SK-N-DZ (cell line): Measurements from ENCODE around the gene DCLK1.
A peak's percentile ranks its signal among the peaks of the same experiment; 100 is the strongest.

Experiments used
- DNase-seq: peaks from one replicate; pipeline ENCODE4 v3.0.0-alpha.2; 2015; ENCODE audit warnings: low spot score

DCLK1 gene

DNA sequence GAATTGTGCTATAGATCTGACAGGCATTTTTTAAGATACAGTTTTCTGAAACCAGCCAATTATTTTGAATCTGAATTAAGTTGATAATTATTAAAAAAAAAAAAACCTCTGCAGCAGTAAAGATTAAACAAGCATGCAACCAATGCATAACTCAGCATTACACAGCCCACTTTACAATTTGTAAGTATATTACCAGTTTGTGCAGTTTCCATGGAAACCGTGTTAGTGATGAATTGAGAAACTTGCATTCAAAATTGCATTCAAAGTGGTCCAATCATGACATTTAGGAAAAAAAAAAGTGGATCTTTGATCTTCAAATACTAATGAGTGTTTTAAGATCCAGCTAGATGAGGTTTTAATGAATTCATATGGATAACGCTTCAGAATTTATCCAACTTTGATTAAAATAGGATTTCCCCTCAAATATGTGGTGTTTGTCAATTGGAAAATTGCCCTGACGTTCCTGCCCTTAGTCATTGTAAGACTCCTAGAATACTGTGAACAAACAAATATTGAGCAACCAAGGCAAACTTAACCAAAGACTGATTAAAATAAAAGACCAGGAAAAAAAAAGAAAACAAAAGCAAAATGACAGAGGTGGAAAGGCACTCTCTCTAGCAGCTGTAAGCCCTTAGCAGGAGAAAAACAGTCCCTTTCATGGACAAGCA, 339.9 kb downstream of the DCLK1 start:
- DNase-seq = no peak

DNA sequence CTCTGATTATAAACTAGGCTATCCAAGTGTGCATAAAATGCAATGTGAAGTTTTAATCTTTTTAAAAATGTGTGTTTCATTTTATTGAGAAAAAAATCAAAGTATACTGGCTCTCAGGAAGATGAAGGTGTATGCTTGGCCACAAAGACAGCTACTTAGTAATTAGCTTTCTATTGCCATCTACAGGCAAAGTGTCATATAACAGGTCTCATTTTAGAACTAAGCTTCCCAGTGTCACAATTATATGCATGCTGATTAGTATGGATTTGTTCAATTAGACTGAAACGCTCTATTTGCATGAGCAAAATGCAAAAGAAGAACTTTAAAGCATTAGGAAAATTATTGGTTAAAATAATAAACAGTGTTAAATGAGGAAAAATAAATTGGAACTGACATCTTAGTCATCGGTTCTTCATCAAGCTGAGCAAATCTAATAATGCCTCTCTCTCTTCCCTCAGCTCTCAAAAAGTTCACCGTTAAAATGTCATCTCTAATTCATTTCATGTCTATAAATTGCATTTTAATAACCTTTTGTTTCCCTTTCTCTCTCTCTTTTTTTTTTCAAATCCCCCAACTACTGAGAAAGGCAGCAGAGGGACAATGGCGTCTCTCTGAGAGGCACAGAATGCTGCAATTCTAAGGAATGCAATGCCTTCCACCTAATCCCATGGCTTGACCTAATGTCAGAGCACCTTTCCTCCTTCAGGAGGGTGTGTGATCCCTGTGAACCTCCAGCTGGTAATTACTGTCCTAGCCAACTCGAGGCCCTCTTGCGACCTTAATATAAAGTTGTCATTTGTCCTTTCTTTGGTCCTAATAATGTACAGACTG, 341.6 kb downstream of the DCLK1 start:
- DNase-seq = peak; percentile 96

DNA sequence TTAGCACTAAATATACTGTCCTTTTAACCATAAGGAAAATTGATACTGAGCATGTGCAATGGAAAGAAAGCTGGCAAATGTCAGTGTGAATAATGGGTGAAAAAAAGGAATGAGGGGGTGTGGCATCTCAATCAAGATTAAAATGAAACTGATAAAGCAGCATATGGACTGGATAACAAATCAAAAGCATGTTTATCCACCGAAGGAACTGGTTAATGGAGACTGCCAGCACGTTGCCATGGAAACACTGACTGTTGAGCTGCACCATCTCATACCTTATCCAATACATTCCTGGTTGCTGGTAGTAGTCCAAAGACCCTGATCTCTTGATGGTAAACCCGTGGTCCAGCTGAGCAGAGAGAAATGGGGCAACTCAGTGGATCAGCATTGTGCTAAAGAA, 343.2 kb downstream of the DCLK1 start:
- DNase-seq = peak; percentile 94

DNA sequence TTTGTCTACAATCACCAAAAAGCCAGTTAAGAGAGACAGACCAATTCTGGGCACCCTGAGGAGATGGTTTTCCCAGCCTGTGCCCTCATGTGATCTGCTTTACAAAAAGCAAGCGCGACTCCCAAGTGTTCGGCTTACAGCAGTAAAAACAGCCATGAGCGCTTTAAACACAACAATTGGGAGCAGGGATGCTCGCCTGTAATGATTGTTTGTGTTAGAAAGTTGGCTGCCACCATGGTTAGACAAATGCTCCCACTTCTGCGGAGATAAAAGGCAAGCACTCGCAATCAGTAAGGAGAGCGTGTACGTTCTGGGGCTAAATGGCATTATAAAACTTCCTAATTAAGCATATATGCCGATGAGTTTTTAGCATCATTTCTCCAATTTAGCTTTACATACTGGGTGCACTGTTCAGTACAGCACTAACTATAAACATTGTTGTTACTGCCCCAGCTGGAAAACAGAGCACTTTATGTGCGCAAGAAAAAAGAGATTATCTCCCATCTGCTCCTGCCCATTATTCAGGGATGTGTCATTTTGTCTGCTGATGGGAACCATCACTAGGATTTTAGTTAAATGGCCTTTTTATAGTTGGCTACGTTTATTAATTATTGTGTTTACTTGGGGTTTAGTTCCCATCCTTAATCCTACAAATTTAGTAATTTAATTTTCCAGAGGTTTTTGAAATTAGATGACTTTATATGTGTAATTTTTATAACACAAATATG, 345.4 kb downstream of the DCLK1 start:
- peak; percentile 61 for DNase-seq

DNA sequence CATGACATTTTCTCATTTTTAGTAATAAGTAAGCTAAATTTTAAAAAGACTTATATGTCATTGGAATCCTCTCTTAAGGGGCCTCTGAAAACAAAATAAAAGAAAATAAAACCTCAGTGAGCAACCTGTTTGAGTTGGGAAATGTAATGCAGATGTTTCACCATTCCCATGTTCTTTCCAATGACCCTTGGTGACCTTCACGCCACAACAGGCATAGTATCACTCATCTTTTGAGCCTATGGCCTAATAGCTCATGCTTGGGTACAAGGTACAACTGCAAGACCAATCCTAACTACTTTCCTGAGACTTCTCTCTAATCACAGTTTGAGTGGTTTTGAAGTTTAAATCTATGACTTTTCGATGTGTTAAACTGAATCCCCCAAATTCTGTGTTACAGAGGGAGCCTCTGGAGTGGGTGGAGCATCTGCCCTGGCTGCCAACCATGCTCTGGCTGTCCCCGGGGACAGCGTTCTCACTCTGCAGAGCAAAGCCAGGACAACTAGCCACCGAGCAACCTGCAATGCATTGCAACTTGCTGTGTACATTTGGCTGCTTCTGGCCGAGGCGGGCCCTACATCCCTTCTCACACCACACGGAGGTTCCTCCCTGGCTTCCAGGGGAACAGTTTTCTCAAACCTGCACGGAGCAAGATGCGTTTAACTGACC, 346.8 kb downstream of the DCLK1 start:
- no peak for DNase-seq

DNA sequence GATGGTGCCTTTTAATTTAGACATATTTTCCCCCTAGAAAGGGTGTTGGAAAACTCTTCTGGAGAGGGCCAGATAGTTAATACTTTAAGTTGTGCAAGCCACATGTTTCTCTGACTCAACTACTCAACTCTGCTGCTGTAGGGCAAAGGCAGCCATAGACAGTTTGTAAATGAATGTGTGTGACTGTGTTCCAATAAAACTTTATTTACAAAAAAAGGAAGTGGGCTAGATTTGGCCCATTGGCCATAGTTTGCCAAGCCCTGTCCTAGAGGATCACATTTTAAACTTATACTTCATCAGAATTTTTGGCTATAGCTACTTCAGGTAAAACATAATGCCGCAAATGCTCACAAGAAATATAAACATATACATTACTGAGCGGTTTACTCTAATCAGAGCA, 348.4 kb downstream of the DCLK1 start:
- no peak for DNase-seq

DNA sequence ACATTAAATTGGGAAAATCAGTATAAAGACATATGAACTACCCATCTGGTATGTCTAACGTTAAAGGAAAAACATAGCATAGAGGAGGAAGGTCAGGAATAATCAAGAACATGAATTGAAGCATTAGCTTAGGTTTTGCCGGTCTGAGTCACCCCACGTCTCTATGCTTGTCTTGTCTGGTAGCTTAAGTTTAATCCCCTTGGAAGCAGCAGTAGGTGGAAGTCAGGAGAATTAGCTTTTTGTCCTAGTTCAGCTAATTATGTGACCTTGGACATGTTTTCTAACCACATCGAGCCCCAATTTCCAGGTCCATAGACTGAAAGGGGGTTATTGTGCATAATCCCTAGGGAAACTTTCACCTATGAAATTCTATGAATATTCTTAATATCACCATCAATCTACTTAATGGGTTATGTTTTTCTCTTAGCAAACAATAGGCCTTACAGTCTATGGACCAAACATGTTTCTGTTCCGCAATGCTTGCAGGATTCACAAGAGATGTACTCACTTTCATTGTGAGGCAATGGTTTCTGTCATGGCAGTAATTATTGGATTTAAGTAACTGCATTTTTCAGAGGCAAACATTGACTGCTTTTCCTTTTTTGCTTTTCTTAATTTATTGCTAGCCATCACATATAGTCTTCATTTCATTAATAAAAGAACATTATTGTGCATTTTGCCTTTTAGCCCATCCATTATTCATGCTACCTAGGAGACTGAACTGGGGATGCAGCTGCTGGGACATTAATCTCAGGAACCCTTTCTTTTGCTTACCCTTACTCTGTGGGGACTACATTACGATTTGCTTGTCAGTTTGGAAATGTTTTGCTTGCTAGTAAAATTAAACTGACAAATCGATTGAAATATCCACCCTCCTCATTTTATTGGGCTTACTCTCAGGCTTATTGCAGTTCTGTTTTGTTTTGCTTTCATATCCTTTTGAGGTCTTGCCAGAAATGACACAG, 349.9 kb downstream of the DCLK1 start:
- no peak for DNase-seq

DNA sequence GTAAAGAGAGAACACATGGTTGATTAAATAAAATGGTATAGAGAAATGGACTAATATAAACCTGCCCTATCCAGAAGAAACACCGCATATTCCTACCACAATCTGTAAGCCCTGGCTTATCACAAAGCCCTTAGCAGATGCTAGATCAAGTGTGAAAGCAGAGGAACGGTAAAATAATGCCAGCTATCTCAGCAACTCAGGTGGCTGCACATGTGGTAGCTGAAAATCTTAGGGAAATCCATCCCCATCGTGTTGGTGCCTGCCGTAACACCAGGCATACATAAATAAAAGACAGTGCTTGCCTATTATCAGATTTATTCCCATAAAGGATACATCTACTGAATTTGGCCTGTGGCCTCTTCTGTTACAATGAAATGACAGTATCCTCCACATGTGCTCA, 350.6 kb downstream of the DCLK1 start:
- no peak for DNase-seq

DNA sequence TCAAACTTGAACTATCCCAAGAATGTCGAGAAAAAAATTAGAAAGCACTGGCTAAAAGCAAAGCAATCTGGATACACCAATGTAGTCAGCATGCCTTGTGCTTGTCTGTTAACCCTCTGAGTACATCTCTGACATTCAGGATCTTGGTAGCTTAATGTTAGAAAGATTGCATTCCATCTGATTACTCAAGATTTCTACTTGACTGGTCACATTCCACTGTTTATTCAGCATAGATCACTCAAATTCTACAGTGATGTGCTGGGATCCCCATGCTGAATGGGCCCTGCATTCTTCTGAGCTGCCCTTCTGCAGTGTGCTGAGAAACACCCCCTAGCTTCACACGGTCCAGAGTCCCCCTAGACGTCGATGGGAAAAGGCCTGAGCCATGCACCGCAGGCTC, 359.3 kb downstream of the DCLK1 start:
- DNase-seq = no peak

DNA sequence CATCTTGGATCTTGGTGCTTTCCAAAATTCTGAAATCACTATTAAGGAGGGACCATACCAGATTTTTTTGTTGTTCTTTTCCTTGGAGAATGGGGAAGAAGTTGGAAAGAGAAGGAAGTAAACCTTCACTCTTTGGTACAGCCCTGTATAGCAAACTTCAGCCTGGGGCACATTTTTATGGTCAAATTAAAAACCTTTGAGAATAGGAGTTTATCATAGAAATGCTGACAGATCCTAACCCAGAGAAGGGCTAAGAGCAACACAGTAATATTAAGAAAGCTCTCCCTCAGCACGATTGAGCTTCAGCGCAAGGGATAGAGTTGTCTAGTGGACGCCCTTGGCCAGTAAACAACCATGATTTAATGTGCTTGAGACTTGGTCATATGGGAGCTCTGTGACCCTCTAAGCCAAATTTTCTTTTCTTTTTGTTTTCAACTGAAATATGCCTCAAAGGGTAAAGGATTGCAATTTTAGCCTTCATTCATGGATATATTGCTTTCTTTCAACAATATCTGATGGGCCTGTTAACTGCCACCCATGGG, 360.4 kb downstream of the DCLK1 start:
- DNase-seq = no peak

DNA sequence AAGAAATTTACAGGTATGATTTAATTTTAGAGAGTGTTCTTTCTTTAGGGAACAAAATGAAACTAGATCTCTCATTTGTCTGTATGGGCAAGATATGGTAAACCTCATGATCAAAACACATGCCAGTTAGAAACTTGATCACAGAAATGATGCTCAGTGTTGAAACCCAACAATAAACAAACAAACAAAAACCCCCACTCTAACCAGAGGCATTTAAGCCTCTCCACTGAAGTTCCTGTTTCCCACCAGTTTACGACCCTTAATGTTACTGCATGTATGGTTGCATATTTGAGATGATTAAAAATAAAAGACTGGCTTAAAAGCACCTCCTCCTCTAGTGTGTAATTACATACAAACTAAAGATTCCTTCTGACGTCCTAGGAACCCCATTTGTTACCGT, 361.4 kb downstream of the DCLK1 start:
- DNase-seq = no peak

DNA sequence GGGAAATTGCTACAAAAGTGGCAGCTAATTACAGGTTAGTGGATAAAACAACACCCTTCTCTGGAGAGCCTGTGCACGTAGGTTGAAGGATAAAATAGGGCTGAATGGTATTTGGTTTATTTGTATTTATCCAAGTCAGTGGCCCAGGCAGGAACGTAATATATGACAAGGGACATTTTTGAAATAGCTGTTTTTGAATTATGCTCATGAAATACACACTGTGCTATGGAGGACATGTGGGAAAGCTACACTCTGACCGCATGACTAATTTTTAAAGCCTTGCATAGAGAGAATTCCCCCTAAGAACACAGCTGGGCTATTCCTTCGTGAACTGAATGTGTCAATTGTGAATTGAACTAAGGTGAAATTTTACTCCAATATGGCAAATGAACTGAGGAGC, 362.6 kb downstream of the DCLK1 start:
- DNase-seq = no peak

DNA sequence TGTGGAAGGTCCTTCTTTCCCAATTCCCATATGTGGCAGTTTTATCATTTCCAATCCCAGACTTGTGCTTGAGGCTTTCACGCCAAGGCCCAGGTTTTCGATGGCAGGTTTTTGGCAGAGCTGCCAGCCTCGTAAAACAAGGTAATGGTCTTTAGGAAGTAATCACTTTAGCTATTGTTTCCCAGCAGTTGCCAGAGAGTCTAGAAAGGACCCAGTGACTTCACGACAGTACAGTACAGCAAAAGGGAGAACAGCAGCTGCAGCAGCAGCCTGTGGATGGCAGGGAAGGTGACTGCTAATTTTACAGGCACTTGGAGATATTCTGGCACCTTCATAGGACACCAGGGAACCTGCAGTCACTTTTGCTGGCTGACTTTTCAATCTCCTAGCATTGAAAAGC, 363.1 kb downstream of the DCLK1 start:
- no peak for DNase-seq

DNA sequence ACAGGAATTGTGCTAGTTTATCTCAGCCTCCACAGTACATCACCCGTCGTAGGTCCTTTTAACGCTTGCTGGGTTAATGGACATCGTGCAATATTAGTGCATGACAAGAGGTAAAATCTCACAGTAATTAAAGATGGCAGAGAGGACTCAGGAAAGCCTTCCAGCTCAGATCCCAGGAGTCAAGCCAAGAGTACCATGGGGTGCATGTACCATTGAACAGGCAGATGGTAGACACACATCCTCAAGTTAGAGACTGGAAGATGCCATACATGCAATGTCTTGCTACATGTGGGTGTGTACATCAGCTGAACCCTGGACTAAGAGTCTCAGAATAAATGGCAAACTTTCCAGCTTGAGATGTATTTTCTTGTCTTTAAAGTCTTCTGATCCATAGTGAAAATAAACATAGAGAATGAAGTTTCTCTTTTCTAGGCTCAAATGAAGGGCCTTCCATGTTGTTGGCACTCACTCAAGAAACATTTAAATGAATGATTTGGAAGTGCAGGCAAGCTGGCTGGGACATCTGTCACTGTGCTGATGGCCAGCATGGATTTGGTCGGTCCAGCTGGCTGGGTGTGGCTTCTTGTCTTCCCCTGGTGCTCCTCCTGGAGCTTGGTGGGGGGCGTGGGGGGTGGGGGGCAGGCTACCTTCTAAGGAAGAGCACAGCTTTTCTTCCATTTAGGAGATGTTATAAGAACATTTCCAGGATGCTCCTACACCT, 363.8 kb downstream of the DCLK1 start:
- no peak for DNase-seq

DNA sequence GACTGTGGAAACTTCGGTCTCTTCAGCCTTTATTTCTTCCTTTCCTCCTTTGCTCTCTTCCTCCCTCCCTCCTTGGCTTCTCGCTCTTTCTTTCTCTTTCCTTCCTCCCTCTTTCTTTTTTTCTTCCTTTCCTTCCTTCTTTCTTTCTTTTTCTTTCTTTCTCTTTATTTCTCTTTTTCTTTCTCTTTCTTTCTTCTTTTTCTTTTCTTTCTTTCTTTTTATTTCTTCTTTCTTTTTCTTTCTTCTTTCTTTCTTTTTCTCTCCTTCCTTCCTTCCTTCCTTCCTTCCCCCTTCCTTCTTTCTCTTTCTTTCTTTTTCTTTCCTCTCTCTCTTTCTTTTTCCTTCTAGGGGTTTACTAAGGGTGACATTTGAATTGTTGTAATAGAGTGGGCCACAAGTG, 364.5 kb downstream of the DCLK1 start:
- no peak for DNase-seq

DNA sequence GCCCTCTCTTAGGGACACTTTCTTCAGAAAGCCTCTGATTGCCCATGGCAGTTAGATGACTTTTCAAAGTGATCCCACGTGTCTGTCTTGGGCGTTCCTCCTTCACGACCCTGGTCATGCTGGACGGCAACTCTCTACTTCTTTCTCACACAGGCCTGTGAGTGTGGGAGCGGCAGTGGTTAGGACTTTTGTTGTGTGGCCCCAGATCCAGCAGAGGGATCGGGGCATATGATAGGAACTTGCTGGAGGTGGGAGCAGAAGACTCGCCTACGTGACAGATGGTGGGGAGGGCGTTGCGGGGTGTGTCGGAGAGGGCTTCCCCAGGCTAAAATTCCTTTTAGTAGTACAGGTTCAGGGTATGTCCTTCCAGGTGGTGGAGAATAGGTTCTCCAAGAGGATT, 365.2 kb downstream of the DCLK1 start:
- DNase-seq = no peak

DNA sequence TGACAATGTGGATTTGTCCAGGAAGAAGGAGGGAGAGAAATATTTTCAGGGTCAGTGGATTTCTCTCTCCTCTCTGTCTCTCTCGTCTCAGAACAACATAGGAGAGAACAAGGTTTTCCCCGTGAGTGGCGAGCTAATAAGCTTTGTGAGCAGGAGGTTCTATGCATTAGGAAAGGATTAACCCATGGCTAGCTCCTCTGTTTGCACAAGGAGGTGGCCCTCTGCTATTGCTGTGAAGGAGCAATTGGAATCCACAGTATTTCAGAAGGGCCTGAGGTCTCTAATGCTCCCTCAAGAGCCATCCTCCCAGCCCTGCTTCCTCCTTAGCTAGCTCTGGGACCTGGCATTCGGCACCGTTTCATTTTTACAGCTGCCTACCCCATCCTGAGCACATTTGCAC, 365.8 kb downstream of the DCLK1 start:
- DNase-seq = no peak

DNA sequence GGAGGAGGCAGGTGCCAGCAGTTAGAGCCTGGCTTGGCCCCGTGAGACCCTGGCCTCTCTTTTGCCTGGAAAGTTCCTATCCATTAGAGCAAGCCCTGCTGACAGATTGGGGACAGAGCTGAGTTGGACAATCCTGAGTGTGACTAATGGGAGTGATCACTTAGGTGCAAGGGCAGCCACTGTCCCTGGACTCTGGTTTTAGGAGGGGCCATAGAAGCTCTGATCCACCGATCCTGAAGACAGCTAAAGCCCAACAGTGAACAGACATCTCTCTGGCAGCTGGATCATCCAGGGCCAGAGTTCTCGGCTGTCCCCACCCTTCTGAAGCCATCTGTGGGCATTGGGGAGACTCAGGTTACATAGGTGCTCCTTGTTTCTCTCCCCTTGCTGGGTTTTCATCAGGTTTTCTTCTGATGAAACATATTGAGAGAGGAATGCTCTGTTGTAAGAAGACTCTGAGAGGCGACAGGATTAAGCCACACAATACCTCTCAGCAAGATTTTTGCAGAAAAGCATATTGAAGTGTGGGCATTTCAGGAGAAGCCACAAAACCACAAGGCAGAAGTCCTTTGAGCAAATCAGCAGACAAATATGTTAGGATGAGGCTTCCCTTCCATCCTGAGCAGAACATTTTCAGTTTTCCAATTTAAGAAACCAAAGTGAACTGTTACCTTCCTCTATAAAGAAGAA, 366.7 kb downstream of the DCLK1 start:
- peak; percentile 13 for DNase-seq

DNA sequence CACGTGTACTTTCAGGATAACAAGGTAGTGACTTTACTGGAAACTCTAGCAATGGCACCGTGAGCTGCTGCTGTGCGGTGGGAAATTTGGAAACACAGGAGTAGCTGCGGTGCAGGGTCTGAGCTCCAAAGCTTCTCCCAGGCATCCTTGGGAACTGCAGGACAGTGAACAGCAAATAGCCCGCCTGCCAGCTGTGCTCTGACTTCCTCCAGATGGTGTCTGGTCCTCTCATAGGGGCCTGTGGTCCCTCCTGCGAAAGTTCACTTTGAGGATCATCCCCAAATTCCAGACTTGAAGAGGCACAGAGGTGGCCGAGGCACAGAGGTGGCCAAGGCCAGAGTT, 367.4 kb downstream of the DCLK1 start:
- DNase-seq = peak; percentile 45
